ENCODE results near the gene KMT5B.

GRCh38 chr11:68242616-68243015 is 29.5 kb upstream of the KMT5B start:
- TF ChIP-seq CTCF (IDR thresholded peaks at IDR 0.05), result no peak
- no peak for TF ChIP-seq CREM (CRISPR knock-in tag; IDR thresholded peaks at IDR 0.05)
- TF ChIP-seq ATF2 (CRISPR knock-in tag; IDR thresholded peaks at IDR 0.05; ENCODE audit: borderline replicate concordance, low read depth), result no peak
- TF ChIP-seq ESRRA (CRISPR knock-in tag; IDR thresholded peaks at IDR 0.05; ENCODE audit: borderline replicate concordance), result no peak
- TF ChIP-seq JUN (CRISPR knock-in tag; IDR thresholded peaks at IDR 0.05), result no peak
- TF ChIP-seq IRF2 (CRISPR knock-in tag; IDR thresholded peaks at IDR 0.05; ENCODE audit: borderline replicate concordance, low read depth), result no peak
- TF ChIP-seq ZBTB21 (CRISPR knock-in tag; IDR thresholded peaks at IDR 0.05; ENCODE audit: borderline replicate concordance), result no peak
- no peak for TF ChIP-seq SMAD3 (CRISPR knock-in tag; IDR thresholded peaks at IDR 0.05; ENCODE audit: borderline replicate concordance)
- TF ChIP-seq USF2 (CRISPR knock-in tag; IDR thresholded peaks at IDR 0.05), result no peak
- no peak for TF ChIP-seq CREB1 (CRISPR knock-in tag; IDR thresholded peaks at IDR 0.05)
- no peak for TF ChIP-seq ZNF121 (CRISPR knock-in tag; IDR thresholded peaks at IDR 0.05)
